GM23338 (cell line): ENCODE measurements around the gene COL25A1.

Experiments
- CTCF ChIP-seq, 2 experiments: fragments of 200-600 bp in 1 of 2; sonication (generic) in 1 of 2; conservative IDR thresholded peaks; 2 replicates each; pipeline versions ENCODE4 v1.5.1 to v1.6.1; 2016 to 2017; ENCODE audit warnings: antibody characterized with exemption in 2 of 2, low read depth in 2 of 2, mild to moderate bottlenecking in 2 of 2, moderate library complexity in 1 of 2
- EZH2 ChIP-seq: fragments of 200-600 bp; sonication (generic); IDR thresholded peaks from one replicate; pipeline ENCODE4 v1.8.0; 2017; ENCODE audit warnings: antibody characterized with exemption, mild to moderate bottlenecking, low read depth; ENCODE audit not compliant: unreplicated experiment
- EZH2phosphoT487 ChIP-seq: fragments of 200-600 bp; sonication (generic); IDR thresholded peaks from one replicate; pipeline ENCODE4 v1.8.1; 2018; ENCODE audit warnings: antibody characterized with exemption; ENCODE audit not compliant: unreplicated experiment
- JUNB ChIP-seq: IDR thresholded peaks from one replicate; pipeline ENCODE4 v1.6.1; 2016; ENCODE audit warnings: antibody characterized with exemption; ENCODE audit not compliant: unreplicated experiment
- POLR2AphosphoS5 ChIP-seq: IDR thresholded peaks from 2 replicates; pipeline ENCODE4 v1.6.1; 2016; ENCODE audit warnings: antibody characterized with exemption, low read depth
- REST ChIP-seq: IDR thresholded peaks from one replicate; pipeline ENCODE4 v1.6.1; 2018; ENCODE audit warnings: antibody characterized with exemption; ENCODE audit not compliant: unreplicated experiment
- STAT1 ChIP-seq: IDR thresholded peaks from one replicate; pipeline ENCODE4 v1.6.1; 2016; ENCODE audit warnings: antibody characterized with exemption; ENCODE audit not compliant: unreplicated experiment
- ZNF114 ChIP-seq: fragments of 250-450 bp; sonication (Bioruptor Pico); IDR thresholded peaks from 2 replicates; pipeline ENCODE4 v1.5.0; 2020; ENCODE audit warnings: mild to moderate bottlenecking, moderate library complexity

- TF ChIP-seq EZH2 = no peak
- no peak for TF ChIP-seq CTCF (conservative IDR thresholded peaks at IDR 0.05; ENCODE audit: low read depth in 2 of 2)
- TF ChIP-seq JUNB = no peak
- no peak for TF ChIP-seq EZH2phosphoT487
- TF ChIP-seq POLR2AphosphoS5 = no peak
- TF ChIP-seq REST = no peak
- no peak for TF ChIP-seq ZNF114 (CRISPR knock-in tag)
- TF ChIP-seq STAT1 = no peak
These were observed 97.3 kb downstream of the COL25A1 start for GRCh38 chr4:109205186-109205585.
